Activated CD4-positive, alpha-beta T cell treated with anti-CD3 and anti-CD28 coated beads for 1 hour (primary cell): Measurements from ENCODE around the gene NEURL1B.
"Not testable (repeated sequence)": the region's sequence is repeated elsewhere in the genome, so short reads cannot be mapped to it uniquely, and the experiment has no call there.

Experiments
- DNase-seq: peaks from one replicate; pipeline ENCODE4 v3.0.0-alpha.2; 2020

The NEURL1B gene

GRCh38 chr5:172700365-172701290 lies 59.6 kb downstream of the NEURL1B start:
- DNase-seq, result no peak

- DNase-seq, result no peak
Observed at GRCh38 chr5:172701291-172701656, 60.2 kb downstream of the NEURL1B start.

GRCh38 chr5:172703952-172704351 lies 62.9 kb downstream of the NEURL1B start:
- DNase-seq, result no peak

GRCh38 chr5:172705576-172706084 lies 64.6 kb downstream of the NEURL1B start:
- no peak for DNase-seq

GRCh38 chr5:172706796-172707195 lies 65.7 kb downstream of the NEURL1B start:
- DNase-seq, result no peak

GRCh38 chr5:172707285-172708182 lies 66.5 kb downstream of the NEURL1B start:
- DNase-seq, result no peak

- no peak for DNase-seq
Observed at GRCh38 chr5:172708183-172708505, 67.1 kb downstream of the NEURL1B start.

- DNase-seq, result no peak
Observed at GRCh38 chr5:172710676-172711075, 69.6 kb downstream of the NEURL1B start.

GRCh38 chr5:172711321-172711861 lies 70.3 kb downstream of the NEURL1B start:
- DNase-seq, result not testable (repeated sequence)

GRCh38 chr5:172712610-172713009 lies 71.5 kb downstream of the NEURL1B start:
- DNase-seq, result no peak

- peak; percentile 64 for DNase-seq
Observed at GRCh38 chr5:172713113-172713808, 72.2 kb downstream of the NEURL1B start.

GRCh38 chr5:172713809-172714490 lies 72.9 kb downstream of the NEURL1B start:
- no peak for DNase-seq

- peak; percentile 53 for DNase-seq
Observed at GRCh38 chr5:172714491-172715420, 73.7 kb downstream of the NEURL1B start.

- no peak for DNase-seq
Observed at GRCh38 chr5:172715421-172715780, 74.3 kb downstream of the NEURL1B start.

- no peak for DNase-seq
Observed at GRCh38 chr5:172715931-172716682, 75.0 kb downstream of the NEURL1B start.

- DNase-seq, result peak; percentile 74
Observed at GRCh38 chr5:172716796-172717313, 75.8 kb downstream of the NEURL1B start.

- no peak for DNase-seq
Observed at GRCh38 chr5:172717481-172718195, 76.6 kb downstream of the NEURL1B start.

GRCh38 chr5:172718527-172719114 lies 77.6 kb downstream of the NEURL1B start:
- no peak for DNase-seq

GRCh38 chr5:172719211-172719610 lies 78.1 kb downstream of the NEURL1B start:
- DNase-seq, result no peak
